SHP77 treated with DMSO at 0.1 percent for 48 hours (cell line): ENCODE results near the gene RINL.

Experiments used
- DNase-seq: peaks from one replicate; lab custom pipeline; 2025; lab: John Stamatoyannopoulos, UW

The RINL gene

GRCh38 chr19:38849147-38849859 is 28.8 kb downstream of the RINL start:
- DNase-seq = peak; percentile 84

GRCh38 chr19:38848299-38849146 is 29.6 kb downstream of the RINL start:
- no peak for DNase-seq

GRCh38 chr19:38846097-38846496 is 32.0 kb downstream of the RINL start:
- DNase-seq = no peak

- no peak for DNase-seq
These were observed 32.6 kb downstream of the RINL start for GRCh38 chr19:38845374-38846024.

GRCh38 chr19:38844093-38844686 is 33.9 kb downstream of the RINL start:
- DNase-seq = no peak

GRCh38 chr19:38843175-38843758 is 34.8 kb downstream of the RINL start:
- no peak for DNase-seq

- DNase-seq = no peak
These were observed 35.5 kb downstream of the RINL start for GRCh38 chr19:38842439-38843174.

- no peak for DNase-seq
These were observed 36.2 kb downstream of the RINL start for GRCh38 chr19:38841787-38842438.

GRCh38 chr19:38841180-38841766 is 36.8 kb downstream of the RINL start:
- DNase-seq = no peak

GRCh38 chr19:38840583-38840968 is 37.5 kb downstream of the RINL start:
- DNase-seq = no peak

- DNase-seq = no peak
These were observed 38.1 kb downstream of the RINL start for GRCh38 chr19:38839816-38840582.

GRCh38 chr19:38838986-38839761 is 38.9 kb downstream of the RINL start:
- DNase-seq = no peak

GRCh38 chr19:38838208-38838985 is 39.7 kb downstream of the RINL start:
- no peak for DNase-seq

GRCh38 chr19:38837656-38838121 is 40.4 kb downstream of the RINL start:
- no peak for DNase-seq

- no peak for DNase-seq
These were observed 41.0 kb downstream of the RINL start for GRCh38 chr19:38836983-38837626.

- DNase-seq = no peak
These were observed 41.7 kb downstream of the RINL start for GRCh38 chr19:38836159-38836982.

- no peak for DNase-seq
These were observed 43.5 kb downstream of the RINL start for GRCh38 chr19:38834590-38834989.
